Fibroblast of lung (primary cell): ENCODE measurements around the gene KIAA1549. TPM values are rescaled to one million over a fixed set of nuclear protein-coding genes. Genes with fewer than 3 reads are reported as not detected.

Experiments used
- DNase-seq, 2 donors: peaks; one replicate each; pipeline versions ENCODE4 v3.0.0 to v3.0.0-alpha.2; 2010; ENCODE audit warnings: low read depth in 2 of 2
- H2AFZ ChIP-seq: 2 replicates; pipeline ENCODE4 v1.5.1; 2012; ENCODE audit warnings: low read length, control low read depth, inconsistent platforms
- H3K27ac ChIP-seq: 2 replicates; pipeline ENCODE4 v1.5.1; 2011; ENCODE audit warnings: low read length, control low read depth; ENCODE audit not compliant: insufficient read depth
- H3K27me3 ChIP-seq: 2 replicates; pipeline ENCODE4 v1.5.1; 2011; ENCODE audit warnings: mild to moderate bottlenecking, low read length; ENCODE audit not compliant: control insufficient read depth, insufficient read depth
- H3K36me3 ChIP-seq: 2 replicates; pipeline ENCODE4 v1.5.1; 2011; ENCODE audit warnings: low read length; ENCODE audit not compliant: control insufficient read depth, insufficient read depth
- H3K4me1 ChIP-seq: 2 replicates; pipeline ENCODE4 v1.5.1; 2011; ENCODE audit warnings: low read length; ENCODE audit not compliant: control insufficient read depth, insufficient read depth; ENCODE audit errors: extremely low read depth
- H3K4me2 ChIP-seq: 2 replicates; pipeline ENCODE4 v1.5.1; 2011; ENCODE audit warnings: low read length, control low read depth; ENCODE audit not compliant: insufficient read depth; ENCODE audit errors: extremely low read depth
- H3K4me3 ChIP-seq, 4 experiments: fragments of 200-600 bp in 1 of 4; sonication (generic) in 1 of 4; replicated peaks in 1 of 4; 2 replicates each; pipeline ENCODE4 v1.5.1; 2011 to 2016; ENCODE audit warnings: low read length in 4 of 4, low read depth in 3 of 4, mild to moderate bottlenecking in 3 of 4, control low read depth in 2 of 4, inconsistent platforms in 1 of 4, mixed read lengths in 1 of 4; ENCODE audit not compliant: insufficient read depth in 1 of 4; ENCODE audit errors: control extremely low read depth in 1 of 4
- H3K79me2 ChIP-seq: 2 replicates; pipeline ENCODE4 v1.5.1; 2012; ENCODE audit warnings: mild to moderate bottlenecking, low read length, inconsistent platforms; ENCODE audit not compliant: control insufficient read depth, insufficient read depth
- H3K9ac ChIP-seq: 2 replicates; pipeline ENCODE4 v1.5.1; 2011; ENCODE audit warnings: mild to moderate bottlenecking, low read length, control low read depth; ENCODE audit not compliant: insufficient read depth
- H3K9me3 ChIP-seq: 2 replicates; pipeline ENCODE4 v1.5.1; 2012; ENCODE audit warnings: low read depth, low read length; ENCODE audit not compliant: control insufficient read depth, insufficient read depth
- H4K20me1 ChIP-seq: 2 replicates; pipeline ENCODE4 v1.5.1; 2011; ENCODE audit warnings: low read length; ENCODE audit not compliant: control insufficient read depth, insufficient read depth; ENCODE audit errors: extremely low read depth
- EZH2 ChIP-seq: IDR thresholded peaks from 2 replicates; pipeline ENCODE4 v1.5.1; 2012; ENCODE audit warnings: low read length, control low read depth, mild to moderate bottlenecking; ENCODE audit errors: missing control alignments
- polyA plus RNA-seq, 2 donors: library from polyadenylated mRNA; depleted of rRNA in 1 of 2; stranded (reverse) in 1 of 2; unstranded in 1 of 2; fragments of >200 nt; gene quantifications; 2 replicates each; pipeline ENCODE4 v1.2.1, GENCODE V29; 2011 to 2012; ENCODE audit warnings: missing spikeins in 1 of 2
- total RNA-seq: library from RNA; depleted of rRNA; stranded (reverse); fragments of >200 nt; gene quantifications from 2 replicates; pipeline ENCODE4 v1.2.1, GENCODE V29; 2014
- TF ChIP-seq, protein P1 (sequence below), 2 donors: IDR thresholded peaks in 1 of 2; conservative IDR thresholded peaks in 1 of 2; 1 replicate in 1 of 2; 2 replicates in 1 of 2; pipeline ENCODE4 v1.5.1; 2011 to 2012; ENCODE audit warnings: low read length in 2 of 2, control low read depth in 1 of 2, inconsistent platforms in 1 of 2, low read depth in 1 of 2, mild to moderate bottlenecking in 1 of 2

Gene KIAA1549
- total and polyA plus RNA-seq, 2 donors (not counting 1 experiment from before 2014, with no cell fraction given): 0.48 to 0.66 TPM

DNA sequence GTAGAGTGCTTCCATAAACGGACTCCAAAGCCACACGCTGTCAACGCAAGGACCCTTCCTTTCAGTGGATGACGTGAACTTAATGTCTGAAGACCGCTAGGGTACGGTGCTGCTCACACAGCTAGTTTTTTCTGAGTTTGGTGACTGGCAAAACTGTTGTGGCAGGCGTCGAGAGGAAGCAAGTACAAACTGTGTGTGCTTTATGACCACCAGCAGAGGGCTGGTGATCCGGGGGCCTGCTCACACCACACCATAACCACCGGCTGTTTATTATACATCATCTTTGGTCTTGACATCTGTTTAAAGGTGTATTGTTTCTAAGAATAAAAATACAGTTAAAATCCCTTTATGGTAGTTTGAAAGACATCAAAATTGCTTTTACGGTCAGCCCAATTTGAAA is 146.1 kb downstream of the KIAA1549 start:
- H3K4me3 ChIP-seq: no peak overlapping the region
- no peaks in the 10 kb centered on the region for H3K27me3 ChIP-seq
- H3K4me1 ChIP-seq: no peaks in the 10 kb centered on the region
- no peak overlapping the region for H2AFZ ChIP-seq
- TF ChIP-seq, protein P1, sequence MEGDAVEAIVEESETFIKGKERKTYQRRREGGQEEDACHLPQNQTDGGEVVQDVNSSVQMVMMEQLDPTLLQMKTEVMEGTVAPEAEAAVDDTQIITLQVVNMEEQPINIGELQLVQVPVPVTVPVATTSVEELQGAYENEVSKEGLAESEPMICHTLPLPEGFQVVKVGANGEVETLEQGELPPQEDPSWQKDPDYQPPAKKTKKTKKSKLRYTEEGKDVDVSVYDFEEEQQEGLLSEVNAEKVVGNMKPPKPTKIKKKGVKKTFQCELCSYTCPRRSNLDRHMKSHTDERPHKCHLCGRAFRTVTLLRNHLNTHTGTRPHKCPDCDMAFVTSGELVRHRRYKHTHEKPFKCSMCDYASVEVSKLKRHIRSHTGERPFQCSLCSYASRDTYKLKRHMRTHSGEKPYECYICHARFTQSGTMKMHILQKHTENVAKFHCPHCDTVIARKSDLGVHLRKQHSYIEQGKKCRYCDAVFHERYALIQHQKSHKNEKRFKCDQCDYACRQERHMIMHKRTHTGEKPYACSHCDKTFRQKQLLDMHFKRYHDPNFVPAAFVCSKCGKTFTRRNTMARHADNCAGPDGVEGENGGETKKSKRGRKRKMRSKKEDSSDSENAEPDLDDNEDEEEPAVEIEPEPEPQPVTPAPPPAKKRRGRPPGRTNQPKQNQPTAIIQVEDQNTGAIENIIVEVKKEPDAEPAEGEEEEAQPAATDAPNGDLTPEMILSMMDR (conservative IDR thresholded peaks at IDR 0.05 in 1 of 2, IDR thresholded peaks at IDR 0.05 in 1 of 2; ENCODE audit: low read depth in 1 of 2, low read length in 2 of 2): no peak
- TF ChIP-seq EZH2: no peak
- no peaks in the 10 kb centered on the region for H4K20me1 ChIP-seq
- no peaks in the 10 kb centered on the region for H3K9me3 ChIP-seq
- no peak overlapping the region for H3K27ac ChIP-seq
- no peak for DNase-seq
- no peak overlapping the region for H3K4me2 ChIP-seq
- no peaks in the 10 kb centered on the region for H3K79me2 ChIP-seq
- no peak overlapping the region for H3K9ac ChIP-seq
- H3K36me3 ChIP-seq: no peaks in the 10 kb centered on the region

DNA sequence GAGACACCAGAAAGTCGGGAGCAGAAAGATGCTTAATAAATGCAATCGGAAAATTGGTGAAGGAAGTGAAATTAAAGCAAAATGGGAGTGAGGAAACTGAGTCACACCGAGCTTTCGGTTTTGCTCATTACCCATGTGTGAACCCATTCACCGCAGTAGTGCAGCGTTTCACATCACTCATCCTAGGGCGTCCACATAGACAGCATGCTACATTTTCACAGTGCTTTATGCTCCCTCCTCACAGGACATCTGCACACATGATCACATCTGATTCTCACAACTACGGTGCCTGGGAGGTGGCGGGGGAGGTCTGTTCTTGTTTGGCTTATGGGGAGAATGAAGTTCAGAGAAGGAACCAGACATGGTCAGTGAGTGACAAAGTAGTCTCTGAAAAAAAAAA is 146.6 kb downstream of the KIAA1549 start:
- Histone ChIP-seq H2AFZ (no peak overlapping the region), H3K27ac (no peak overlapping the region), H3K27me3 (no peaks in the 10 kb centered on the region), H3K36me3 (no peaks in the 10 kb centered on the region), H3K4me2 (no peak overlapping the region), H3K4me3 (no peak overlapping the region), H4K20me1 (no peaks in the 10 kb centered on the region), H3K79me2 (no peaks in the 10 kb centered on the region), H3K9ac (no peak overlapping the region), H3K4me1 (no peaks in the 10 kb centered on the region), H3K9me3 (no peaks in the 10 kb centered on the region)
- no peak for TF ChIP-seq EZH2
- TF ChIP-seq, protein P1 (conservative IDR thresholded peaks at IDR 0.05 in 1 of 2, IDR thresholded peaks at IDR 0.05 in 1 of 2; ENCODE audit: low read depth in 1 of 2, low read length in 2 of 2): no peak
- no peak for DNase-seq

DNA sequence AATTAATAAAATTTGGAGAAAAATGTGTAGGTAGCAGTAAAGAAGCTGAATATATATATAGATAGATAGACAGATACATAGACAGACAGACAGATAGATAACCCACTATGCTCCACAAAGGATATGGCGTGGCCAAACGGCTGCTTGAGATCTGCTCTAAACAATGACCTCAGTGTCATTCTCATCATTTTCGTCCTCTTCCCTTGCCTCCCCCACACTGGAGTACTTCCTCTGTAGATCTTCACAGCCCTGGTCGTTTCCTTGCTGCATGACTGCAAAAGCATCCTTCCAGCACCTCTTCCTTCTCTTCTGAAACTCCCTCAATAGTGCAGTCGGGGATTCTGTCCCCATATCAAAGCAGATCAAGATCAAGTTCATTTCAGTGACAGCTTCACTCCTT is 147.6 kb downstream of the KIAA1549 start:
- H3K4me3 ChIP-seq: no peak overlapping the region
- TF ChIP-seq EZH2: no peak
- TF ChIP-seq, protein P1 (conservative IDR thresholded peaks at IDR 0.05 in 1 of 2, IDR thresholded peaks at IDR 0.05 in 1 of 2; ENCODE audit: low read depth in 1 of 2, low read length in 2 of 2): no peak
- H3K9me3 ChIP-seq: no peaks in the 10 kb centered on the region
- no peak overlapping the region for H3K9ac ChIP-seq
- no peak overlapping the region for H2AFZ ChIP-seq
- no peaks in the 10 kb centered on the region for H3K27me3 ChIP-seq
- H3K27ac ChIP-seq: no peak overlapping the region
- DNase-seq: no peak
- no peak overlapping the region for H3K4me2 ChIP-seq
- no peaks in the 10 kb centered on the region for H3K36me3 ChIP-seq
- no peaks in the 10 kb centered on the region for H3K79me2 ChIP-seq
- H4K20me1 ChIP-seq: no peaks in the 10 kb centered on the region
- no peaks in the 10 kb centered on the region for H3K4me1 ChIP-seq
